Activated CD4-positive, CD25-positive, alpha-beta regulatory T cell treated with anti-CD3 and anti-CD28 coated beads, Interleukin-2, amount 50 U/mL, for 16 hours (primary cell): ENCODE measurements around the gene VPS9D1.
A peak's percentile ranks its signal among the peaks of the same experiment; 100 is the strongest.

Source experiments
- DNase-seq: peaks from one replicate; pipeline ENCODE4 v3.0.0-alpha.2; 2020; ENCODE audit warnings: low read depth, low spot score

The VPS9D1 gene, protein sequence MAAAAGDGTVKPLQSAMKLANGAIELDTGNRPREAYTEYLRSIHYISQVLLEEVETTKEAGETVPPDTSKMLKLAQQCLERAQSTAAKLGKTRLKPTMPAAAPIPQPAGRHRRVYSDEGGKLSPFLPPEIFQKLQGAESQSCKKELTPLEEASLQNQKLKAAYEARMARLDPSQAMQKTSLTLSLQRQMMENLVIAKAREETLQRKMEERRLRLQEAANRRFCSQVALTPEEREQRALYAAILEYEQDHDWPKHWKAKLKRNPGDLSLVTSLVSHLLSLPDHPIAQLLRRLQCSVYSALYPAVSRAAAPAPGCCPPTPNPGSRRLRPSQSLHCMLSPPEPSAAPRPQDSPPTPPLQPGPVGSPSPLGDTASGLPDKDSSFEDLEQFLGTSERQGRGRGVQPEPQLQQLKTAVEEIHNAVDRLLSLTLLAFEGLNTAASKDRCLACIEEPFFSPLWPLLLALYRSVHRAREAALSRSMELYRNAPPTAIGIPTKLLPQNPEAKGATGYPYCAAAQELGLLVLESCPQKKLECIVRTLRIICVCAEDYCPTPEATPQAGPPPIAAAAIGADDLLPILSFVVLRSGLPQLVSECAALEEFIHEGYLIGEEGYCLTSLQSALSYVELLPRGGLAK

GRCh38 chr16:89720813-89721545, at the start of gene VPS9D1, which contains the start of gene ZNF276:
Gene VPS9D1, minus strand, starts transcription at chr16:89720898. Its CDS starts 37 bp downstream, at chr16:89720861.
Gene ZNF276, plus strand, starts transcription at chr16:89721537. Its CDS starts 104 bp downstream, at chr16:89721641.
- peak; percentile 69 for DNase-seq

DNA sequence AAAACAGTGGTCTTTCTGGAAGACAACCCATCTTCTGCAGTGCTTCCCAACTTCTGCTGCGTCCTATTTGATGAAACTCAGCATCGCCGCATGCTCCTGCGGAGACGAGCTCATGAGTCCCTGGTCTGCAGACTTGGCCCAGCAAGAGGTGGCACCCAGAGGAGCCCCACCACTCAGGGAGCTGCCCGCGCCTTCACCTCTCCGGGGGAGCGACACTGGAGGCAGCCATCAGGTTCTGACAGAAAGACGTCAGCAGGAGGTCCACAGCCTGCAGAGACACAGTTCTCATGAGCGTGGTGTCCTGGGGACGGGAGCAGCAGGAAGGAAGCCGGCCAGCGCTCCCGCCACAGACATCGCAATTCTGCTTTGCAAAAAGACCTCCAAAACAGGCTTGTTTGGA, 49.7 kb upstream of the VPS9D1 start:
- DNase-seq = no peak

DNA sequence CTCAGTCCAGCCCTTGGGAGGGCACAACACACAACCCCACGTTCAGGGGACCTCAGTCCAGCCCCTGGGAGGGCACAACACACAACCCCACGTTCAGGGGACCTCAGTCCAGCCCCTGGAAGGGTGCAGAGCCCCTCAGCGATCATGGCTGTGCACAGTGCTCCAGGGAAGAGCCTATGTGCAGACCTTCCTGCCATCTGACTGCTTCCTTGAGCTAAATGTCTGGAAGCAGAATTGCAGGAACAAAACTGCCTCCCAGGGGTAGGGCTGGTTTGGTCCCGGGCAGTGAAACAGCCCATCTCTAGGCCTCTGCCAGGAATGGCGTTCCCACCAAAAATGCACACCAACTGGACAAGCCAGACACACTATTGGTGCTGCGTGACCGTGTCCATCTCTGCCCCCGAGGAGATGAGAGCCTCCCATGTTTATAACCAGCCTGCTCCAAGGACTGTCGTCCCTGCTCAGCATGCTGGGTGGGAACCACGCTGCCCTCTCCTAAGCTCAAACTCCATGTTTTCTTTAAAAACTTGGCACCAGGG, 44.7 kb upstream of the VPS9D1 start:
- DNase-seq = no peak

- peak; percentile 6 for DNase-seq
These were observed 44.1 kb upstream of the VPS9D1 start for GRCh38 chr16:89764711-89765201.

GRCh38 chr16:89761304-89761922, 40.7 kb upstream of the VPS9D1 start:
- DNase-seq = no peak

GRCh38 chr16:89759746-89760340, 39.1 kb upstream of the VPS9D1 start:
- DNase-seq = no peak

GRCh38 chr16:89749637-89750036, 28.9 kb upstream of the VPS9D1 start:
- DNase-seq = no peak

DNA sequence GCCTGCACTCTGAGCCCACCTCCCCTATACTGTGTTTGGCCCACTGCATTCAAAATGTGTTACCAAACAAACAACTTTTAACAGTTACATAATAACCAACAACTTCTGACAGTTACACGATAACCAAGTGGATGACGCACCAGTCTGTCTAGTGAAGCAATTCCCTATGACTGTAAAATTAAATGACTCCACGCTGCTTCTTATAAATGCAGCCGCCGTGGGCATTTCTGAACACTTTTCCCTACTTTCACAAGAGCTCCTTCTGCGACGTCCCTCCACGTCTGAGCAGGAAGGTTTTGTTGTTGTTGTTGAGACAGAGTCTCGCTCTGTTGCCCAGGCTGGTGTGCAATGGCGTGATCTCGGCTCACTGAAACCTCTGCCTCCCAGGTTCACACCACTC, 28.2 kb upstream of the VPS9D1 start:
- no peak for DNase-seq

GRCh38 chr16:89748076-89748475, 27.4 kb upstream of the VPS9D1 start:
- DNase-seq = no peak

- DNase-seq = no peak
These were observed 25.3 kb upstream of the VPS9D1 start for GRCh38 chr16:89746043-89746442.

GRCh38 chr16:89744813-89745212, 24.1 kb upstream of the VPS9D1 start:
- no peak for DNase-seq

DNA sequence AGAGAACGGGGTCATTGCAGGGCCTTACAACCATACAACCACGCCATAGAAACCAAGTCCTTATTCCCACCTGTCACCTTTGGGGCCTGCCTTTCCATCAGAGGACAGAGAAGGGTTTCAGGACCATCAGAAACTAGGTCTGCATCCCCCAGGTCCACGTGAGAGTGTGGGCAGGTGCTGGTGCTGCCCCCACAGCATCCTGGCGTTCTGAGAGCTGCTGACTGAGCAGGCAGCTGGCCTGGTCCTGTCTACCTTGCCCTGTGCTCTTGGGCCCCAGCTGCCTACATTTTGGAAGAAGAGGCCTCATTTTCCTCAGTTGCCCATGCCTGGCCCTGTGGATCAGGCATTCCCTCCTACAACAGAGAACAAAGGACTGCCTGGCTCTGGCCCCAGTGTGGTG, 22.2 kb upstream of the VPS9D1 start:
- DNase-seq = no peak

DNA sequence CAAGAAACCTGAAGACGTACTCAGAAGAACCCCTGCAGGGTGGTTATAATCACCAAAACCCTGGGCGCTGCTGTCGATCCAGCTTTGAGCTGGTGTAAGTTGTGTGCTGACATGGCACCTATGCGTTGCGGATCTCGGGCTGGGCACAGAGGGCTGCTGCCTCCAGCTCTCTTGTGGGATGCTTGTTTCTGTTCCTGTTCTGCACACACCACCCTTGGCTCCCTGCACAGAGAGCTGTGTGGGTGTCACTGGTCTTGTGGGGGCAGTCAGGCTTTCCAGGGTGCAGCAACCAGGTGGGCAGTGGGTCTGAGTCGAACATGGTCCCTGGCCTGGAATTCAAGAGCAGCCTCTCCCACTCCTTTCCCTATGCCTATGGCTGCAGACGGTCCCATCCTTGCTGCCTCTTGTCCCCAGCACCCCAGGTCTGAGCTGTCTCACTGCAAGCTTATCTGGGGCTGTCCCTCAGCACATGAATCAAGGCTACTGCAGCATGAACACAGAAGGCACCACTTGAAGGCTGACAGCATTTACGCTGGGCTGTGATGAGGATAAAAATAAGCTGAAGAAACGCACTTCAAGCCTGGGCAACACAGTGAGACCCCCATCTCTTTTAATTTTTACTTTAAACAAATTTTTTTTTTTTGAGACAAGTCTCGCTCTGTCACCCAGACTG, 20.8 kb upstream of the VPS9D1 start:
- DNase-seq = no peak

DNA sequence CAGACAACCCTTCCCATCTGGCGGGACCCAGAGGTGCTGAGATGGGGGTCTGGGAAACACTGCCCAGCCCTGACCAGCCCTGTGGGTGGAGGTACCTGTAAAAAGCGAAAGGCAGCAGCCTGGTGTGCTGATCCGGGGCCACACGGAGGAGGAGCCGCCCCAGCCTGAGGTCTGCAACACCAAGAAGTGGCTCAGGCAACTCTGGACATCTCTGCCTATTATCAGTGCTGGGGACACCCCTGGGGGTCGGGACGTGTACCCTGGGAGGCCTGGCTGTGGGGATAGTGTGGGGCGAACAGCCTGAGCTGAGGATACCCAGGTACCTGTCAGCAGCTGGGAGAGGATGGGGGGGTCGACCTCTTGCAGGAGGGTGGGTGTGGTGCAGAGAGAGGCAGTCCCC, 18.7 kb upstream of the VPS9D1 start:
- DNase-seq = no peak

- DNase-seq = no peak
These were observed 18.0 kb upstream of the VPS9D1 start for GRCh38 chr16:89738538-89739317.

DNA sequence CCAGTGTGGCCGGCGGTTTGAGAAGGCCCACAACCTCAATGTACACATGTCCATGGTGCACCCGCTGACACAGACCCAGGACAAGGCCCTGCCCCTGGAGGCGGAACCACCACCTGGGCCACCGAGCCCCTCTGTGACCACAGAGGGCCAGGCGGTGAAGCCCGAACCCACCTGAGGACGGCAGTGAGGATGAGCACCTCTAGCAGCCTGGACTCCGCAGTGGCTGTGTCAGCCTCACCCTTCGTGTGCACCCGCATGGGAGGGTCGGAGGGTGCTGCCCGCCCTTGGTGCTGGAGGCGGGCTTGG, 17.3 kb upstream of the VPS9D1 start:
- DNase-seq = no peak

- DNase-seq = no peak
These were observed 16.8 kb upstream of the VPS9D1 start for GRCh38 chr16:89737341-89738071.

DNA sequence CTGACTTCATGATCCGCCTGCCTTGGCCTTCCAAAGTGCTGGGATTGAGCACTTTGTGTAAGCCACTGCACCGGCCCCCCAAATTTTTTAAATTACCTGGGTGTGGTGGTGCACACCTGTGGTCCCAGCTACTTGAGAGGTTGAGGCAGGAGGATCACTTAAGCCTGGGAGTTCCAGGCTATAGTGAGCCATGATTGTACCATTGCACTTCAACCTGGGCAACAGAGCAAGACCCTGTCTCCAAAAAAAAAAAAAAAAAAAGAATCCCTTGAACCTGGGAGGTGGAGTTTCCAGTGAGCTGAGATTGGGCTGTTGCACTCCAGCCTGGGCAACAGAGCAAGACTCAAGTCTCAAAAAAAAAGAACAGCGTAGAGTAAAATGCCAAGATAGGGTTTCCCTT, 15.9 kb upstream of the VPS9D1 start:
- no peak for DNase-seq

GRCh38 chr16:89733792-89734191, 13.1 kb upstream of the VPS9D1 start:
- DNase-seq = no peak
